ENCODE data around the gene FAH. TPM values are rescaled to one million over a fixed set of nuclear protein-coding genes. Genes with fewer than 3 reads are reported as not detected.
A peak's percentile ranks its signal among the peaks of the same experiment; 100 is the strongest.

Gene FAH
- polyA plus RNA-seq, 3 donors, result 16.5 to 25.4 (median 24.0) TPM

DNA sequence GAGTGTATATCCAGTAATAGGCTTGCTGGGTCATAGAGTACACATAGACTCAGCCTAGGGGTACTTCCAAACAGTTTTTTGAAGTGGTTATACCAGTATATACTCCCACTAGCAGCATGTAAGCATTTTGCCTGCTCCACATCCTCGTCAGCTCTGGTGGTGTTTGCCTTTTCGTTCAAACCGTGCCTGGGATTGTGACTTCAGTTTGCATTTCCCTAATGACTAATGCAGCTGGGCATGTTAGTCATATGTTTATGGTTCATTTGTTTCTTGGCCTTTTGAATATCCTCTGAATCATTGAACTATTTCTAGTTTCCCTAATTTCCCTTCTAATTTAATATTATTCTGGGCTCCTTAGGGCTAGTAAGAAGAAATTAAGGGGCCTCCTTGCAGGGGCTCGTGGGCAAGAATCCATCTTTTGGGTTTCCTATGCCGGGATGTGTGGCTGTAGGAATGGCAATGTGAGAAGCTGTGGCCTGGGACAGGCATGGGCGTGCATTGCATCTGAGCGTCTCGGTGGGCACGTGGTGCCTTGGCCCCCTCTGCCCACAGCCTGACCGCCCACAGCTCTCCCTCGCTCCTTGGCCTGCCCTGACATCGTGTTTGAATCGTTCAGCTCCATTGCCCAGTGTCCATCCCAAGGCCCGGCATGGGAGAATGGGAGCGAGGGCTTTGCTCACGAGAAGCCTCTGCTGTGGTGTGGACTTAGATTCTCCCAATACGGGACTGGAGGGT, 26.4 kb downstream of the FAH start:
- Mint-ChIP-seq H3K36me3 (peaks cover 72 to 89% of the 10 kb centered on the region in 2 donors), H3K27me3 (ENCODE audit: low read depth in 3 of 3) (peaks cover 0 to 1% (median 0%) of the 10 kb centered on the region in 3 donors), H3K4me3 (no peak overlapping the region), H3K4me1 (peaks cover 5% of the 10 kb centered on the region), H3K9me3 (no peaks in the 10 kb centered on the region), H3K27ac (peak overlapping the region in 2 of 7 donors; percentile 21 to 23)
- Histone ChIP-seq H3K4me1 (ENCODE audit: control insufficient read depth in 1 of 2, insufficient read depth in 2 of 2, low read length in 2 of 2) (peaks cover 0 to 4% of the 10 kb centered on the region in 2 donors), H3K9ac (ENCODE audit: insufficient read depth, low read length, poor library complexity, severe bottlenecking) (no peak overlapping the region), H4K20me1 (ENCODE audit: insufficient read depth, low read length) (no peaks in the 10 kb centered on the region), H3K9me3 (replicated peaks in 1 of 2; ENCODE audit: control insufficient read depth in 1 of 2, insufficient read depth in 1 of 2, low read length in 2 of 2) (no peaks in the 10 kb centered on the region), H3K36me3 (replicated peaks in 1 of 2; ENCODE audit: control insufficient read depth in 1 of 2, insufficient read depth in 2 of 2, low read length in 2 of 2) (peaks cover 62 to 92% of the 10 kb centered on the region in 2 donors), H3K4me2 (replicated peaks; ENCODE audit: extremely low read depth, low read length, poor library complexity, severe bottlenecking) (no peak overlapping the region), H3K4me3 (replicated peaks in 1 of 3; ENCODE audit: low read depth in 2 of 3, low read length in 3 of 3) (no peak overlapping the region), H3K79me2 (ENCODE audit: insufficient read depth, low read length) (no peaks in the 10 kb centered on the region), H3K27ac (ENCODE audit: low read depth in 1 of 2, low read length in 2 of 2) (no peak overlapping the region), H3K27me3 (ENCODE audit: control insufficient read depth in 2 of 2, insufficient read depth in 2 of 2, low read length in 2 of 2) (no peaks in the 10 kb centered on the region), H2AFZ (ENCODE audit: insufficient read depth, low read depth, low read length, poor library complexity, severe bottlenecking) (no peak overlapping the region)
- DNase-seq, result no peak
- intact Hi-C loops (cut with micrococcal nuclease), result no loop called here
- 100% methylated on average over 11 of the region's 17 CpGs for WGBS (ENCODE audit: insufficient coverage)
- TF ChIP-seq, protein P1, sequence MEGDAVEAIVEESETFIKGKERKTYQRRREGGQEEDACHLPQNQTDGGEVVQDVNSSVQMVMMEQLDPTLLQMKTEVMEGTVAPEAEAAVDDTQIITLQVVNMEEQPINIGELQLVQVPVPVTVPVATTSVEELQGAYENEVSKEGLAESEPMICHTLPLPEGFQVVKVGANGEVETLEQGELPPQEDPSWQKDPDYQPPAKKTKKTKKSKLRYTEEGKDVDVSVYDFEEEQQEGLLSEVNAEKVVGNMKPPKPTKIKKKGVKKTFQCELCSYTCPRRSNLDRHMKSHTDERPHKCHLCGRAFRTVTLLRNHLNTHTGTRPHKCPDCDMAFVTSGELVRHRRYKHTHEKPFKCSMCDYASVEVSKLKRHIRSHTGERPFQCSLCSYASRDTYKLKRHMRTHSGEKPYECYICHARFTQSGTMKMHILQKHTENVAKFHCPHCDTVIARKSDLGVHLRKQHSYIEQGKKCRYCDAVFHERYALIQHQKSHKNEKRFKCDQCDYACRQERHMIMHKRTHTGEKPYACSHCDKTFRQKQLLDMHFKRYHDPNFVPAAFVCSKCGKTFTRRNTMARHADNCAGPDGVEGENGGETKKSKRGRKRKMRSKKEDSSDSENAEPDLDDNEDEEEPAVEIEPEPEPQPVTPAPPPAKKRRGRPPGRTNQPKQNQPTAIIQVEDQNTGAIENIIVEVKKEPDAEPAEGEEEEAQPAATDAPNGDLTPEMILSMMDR (IDR thresholded peaks at IDR 0.05), result no peak

DNA sequence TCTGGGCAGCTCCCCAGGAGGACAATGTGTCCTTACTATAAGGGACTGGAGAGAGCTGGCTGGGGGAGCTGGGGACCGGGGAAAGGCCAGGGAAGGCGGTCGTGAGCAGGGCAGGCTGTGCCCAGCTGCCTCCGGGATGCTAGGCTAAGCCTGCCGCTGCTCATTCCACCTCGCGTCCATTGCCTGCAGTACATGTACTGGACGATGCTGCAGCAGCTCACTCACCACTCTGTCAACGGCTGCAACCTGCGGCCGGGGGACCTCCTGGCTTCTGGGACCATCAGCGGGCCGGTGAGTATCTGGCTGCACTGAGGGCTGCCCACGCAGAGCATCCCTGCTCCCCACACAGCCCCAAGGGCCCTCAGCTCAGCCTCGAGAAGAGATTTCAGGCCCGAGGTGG, 27.1 kb downstream of the FAH start:
- Mint-ChIP-seq H3K27ac (peak overlapping the region in 3 of 7 donors; percentile 14 to 23 (median 21)), H3K27me3 (ENCODE audit: low read depth in 3 of 3) (no peaks in the 10 kb centered on the region), H3K4me1 (peaks cover 5% of the 10 kb centered on the region), H3K36me3 (peaks cover 75 to 89% of the 10 kb centered on the region in 2 donors), H3K9me3 (peaks cover 0 to 2% (median 0%) of the 10 kb centered on the region in 7 donors), H3K4me3 (no peak overlapping the region)
- Histone ChIP-seq H3K36me3 (replicated peaks in 1 of 2; ENCODE audit: control insufficient read depth in 1 of 2, insufficient read depth in 2 of 2, low read length in 2 of 2) (peaks cover 67 to 92% of the 10 kb centered on the region in 2 donors), H3K9me3 (replicated peaks in 1 of 2; ENCODE audit: control insufficient read depth in 1 of 2, insufficient read depth in 1 of 2, low read length in 2 of 2) (no peaks in the 10 kb centered on the region), H3K4me1 (ENCODE audit: control insufficient read depth in 1 of 2, insufficient read depth in 2 of 2, low read length in 2 of 2) (peaks cover 0 to 4% of the 10 kb centered on the region in 2 donors), H3K4me3 (replicated peaks in 1 of 3; ENCODE audit: low read depth in 2 of 3, low read length in 3 of 3) (no peak overlapping the region), H3K79me2 (ENCODE audit: insufficient read depth, low read length) (no peaks in the 10 kb centered on the region), H2AFZ (ENCODE audit: insufficient read depth, low read depth, low read length, poor library complexity, severe bottlenecking) (no peak overlapping the region), H3K9ac (ENCODE audit: insufficient read depth, low read length, poor library complexity, severe bottlenecking) (no peak overlapping the region), H3K4me2 (replicated peaks; ENCODE audit: extremely low read depth, low read length, poor library complexity, severe bottlenecking) (no peak overlapping the region), H3K27ac (ENCODE audit: low read depth in 1 of 2, low read length in 2 of 2) (no peak overlapping the region), H4K20me1 (ENCODE audit: insufficient read depth, low read length) (no peaks in the 10 kb centered on the region), H3K27me3 (ENCODE audit: control insufficient read depth in 2 of 2, insufficient read depth in 2 of 2, low read length in 2 of 2) (no peaks in the 10 kb centered on the region)
- no peak for DNase-seq
- intact Hi-C loops (cut with micrococcal nuclease), result no loop called here
- 84% methylated on average over 14 of the region's 16 CpGs for WGBS (ENCODE audit: insufficient coverage)
- TF ChIP-seq, protein P1 (IDR thresholded peaks at IDR 0.05), result no peak
